Measurements from ENCODE around the gene TMCO4. TPM values are rescaled to one million over a fixed set of nuclear protein-coding genes. Genes with fewer than 3 reads are reported as not detected.

TMCO4 gene
- total RNA-seq, 2 experiments from 2014 or later, result 1.2 to 8.1 TPM

DNA sequence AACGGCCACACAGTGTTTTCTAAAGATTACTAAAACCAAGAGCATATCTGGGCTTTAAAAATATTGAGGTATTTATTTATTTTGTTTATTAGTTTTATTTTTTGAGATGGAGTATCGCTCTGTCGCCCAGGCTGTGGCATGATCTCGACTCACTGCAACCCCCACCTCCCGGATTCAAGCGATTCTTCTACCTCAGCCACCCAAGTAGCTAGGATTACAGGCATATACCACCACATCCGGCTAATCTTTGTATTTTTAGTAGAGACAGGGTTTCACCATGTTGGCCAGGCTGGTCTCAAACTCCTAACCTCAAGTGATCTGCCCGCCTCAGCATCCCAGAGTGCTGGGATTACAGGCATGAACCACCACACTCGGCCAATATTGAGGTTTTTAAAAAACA, 23.9 kb downstream of the TMCO4 start:
- intact Hi-C loops (cut with micrococcal nuclease; ENCODE audit: unreplicated experiment), result no loop called here

GRCh38 chr1:19775317-19775716, 24.4 kb downstream of the TMCO4 start:
- Histone ChIP-seq H3K4me1 (ENCODE audit: insufficient read depth, low read length, poor library complexity, severe bottlenecking) (no peaks in the 10 kb centered on the region), H4K20me1 (ENCODE audit: insufficient read depth, low read length) (no peaks in the 10 kb centered on the region), H3K4me2 (ENCODE audit: low read length) (no peak overlapping the region), H3K9me3 (ENCODE audit: low read length) (no peaks in the 10 kb centered on the region), H3K9me2 (ENCODE audit: insufficient read depth, low read length) (no peaks in the 10 kb centered on the region), H3K36me3 (ENCODE audit: insufficient read depth, low read length) (no peaks in the 10 kb centered on the region), H3K27ac (ENCODE audit: low read depth, low read length, poor library complexity, severe bottlenecking) (no peak overlapping the region), H3K79me2 (ENCODE audit: insufficient read depth, low read depth, low read length) (no peaks in the 10 kb centered on the region), H3K4me3 (ENCODE audit: low read depth, low read length, poor library complexity, severe bottlenecking) (no peak overlapping the region), H2AFZ (ENCODE audit: low read length) (no peak overlapping the region)
- BruUV-seq (replicated peaks), result no TSS peak
- CTCF ChIA-PET (ENCODE audit: unreplicated experiment), result no interaction called here
- DNase-seq (ENCODE audit: low spot score), result no peak
- no peak for TF ChIP-seq EZH2phosphoT487 (IDR thresholded peaks at IDR 0.05; ENCODE audit: borderline replicate concordance, low read depth, low read length)
- TF ChIP-seq, protein P1, sequence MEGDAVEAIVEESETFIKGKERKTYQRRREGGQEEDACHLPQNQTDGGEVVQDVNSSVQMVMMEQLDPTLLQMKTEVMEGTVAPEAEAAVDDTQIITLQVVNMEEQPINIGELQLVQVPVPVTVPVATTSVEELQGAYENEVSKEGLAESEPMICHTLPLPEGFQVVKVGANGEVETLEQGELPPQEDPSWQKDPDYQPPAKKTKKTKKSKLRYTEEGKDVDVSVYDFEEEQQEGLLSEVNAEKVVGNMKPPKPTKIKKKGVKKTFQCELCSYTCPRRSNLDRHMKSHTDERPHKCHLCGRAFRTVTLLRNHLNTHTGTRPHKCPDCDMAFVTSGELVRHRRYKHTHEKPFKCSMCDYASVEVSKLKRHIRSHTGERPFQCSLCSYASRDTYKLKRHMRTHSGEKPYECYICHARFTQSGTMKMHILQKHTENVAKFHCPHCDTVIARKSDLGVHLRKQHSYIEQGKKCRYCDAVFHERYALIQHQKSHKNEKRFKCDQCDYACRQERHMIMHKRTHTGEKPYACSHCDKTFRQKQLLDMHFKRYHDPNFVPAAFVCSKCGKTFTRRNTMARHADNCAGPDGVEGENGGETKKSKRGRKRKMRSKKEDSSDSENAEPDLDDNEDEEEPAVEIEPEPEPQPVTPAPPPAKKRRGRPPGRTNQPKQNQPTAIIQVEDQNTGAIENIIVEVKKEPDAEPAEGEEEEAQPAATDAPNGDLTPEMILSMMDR (conservative IDR thresholded peaks at IDR 0.05; ENCODE audit: low read length), result no peak
- intact Hi-C loops (cut with micrococcal nuclease; ENCODE audit: unreplicated experiment), result no loop called here
- POLR2A ChIA-PET, result no interaction called here

More for the DNA sequence above, 23.9 kb downstream of the TMCO4 start:
- no peak overlapping the region for H3K27ac ChIP-seq (ENCODE audit: low read depth, low read length, poor library complexity, severe bottlenecking)
- no peaks in the 10 kb centered on the region for H3K36me3 ChIP-seq (ENCODE audit: insufficient read depth, low read length)
- H3K9me3 ChIP-seq (ENCODE audit: low read length), result no peaks in the 10 kb centered on the region
- TF ChIP-seq, protein P1 (conservative IDR thresholded peaks at IDR 0.05; ENCODE audit: low read length), result no peak
- no peak for TF ChIP-seq EZH2phosphoT487 (IDR thresholded peaks at IDR 0.05; ENCODE audit: borderline replicate concordance, low read depth, low read length)
- no peaks in the 10 kb centered on the region for H3K9me2 ChIP-seq (ENCODE audit: insufficient read depth, low read length)
- no TSS peak for BruUV-seq (replicated peaks)
- no peak overlapping the region for H2AFZ ChIP-seq (ENCODE audit: low read length)
- ChIA-PET CTCF (ENCODE audit: unreplicated experiment) (no interaction called here), POLR2A (no interaction called here)
- H3K79me2 ChIP-seq (ENCODE audit: insufficient read depth, low read depth, low read length), result no peaks in the 10 kb centered on the region
- H3K4me3 ChIP-seq (ENCODE audit: low read depth, low read length, poor library complexity, severe bottlenecking), result no peak overlapping the region
- H3K4me1 ChIP-seq (ENCODE audit: insufficient read depth, low read length, poor library complexity, severe bottlenecking), result no peaks in the 10 kb centered on the region
- DNase-seq (ENCODE audit: low spot score), result no peak
- no peaks in the 10 kb centered on the region for H4K20me1 ChIP-seq (ENCODE audit: insufficient read depth, low read length)
- H3K4me2 ChIP-seq (ENCODE audit: low read length), result no peak overlapping the region

DNA sequence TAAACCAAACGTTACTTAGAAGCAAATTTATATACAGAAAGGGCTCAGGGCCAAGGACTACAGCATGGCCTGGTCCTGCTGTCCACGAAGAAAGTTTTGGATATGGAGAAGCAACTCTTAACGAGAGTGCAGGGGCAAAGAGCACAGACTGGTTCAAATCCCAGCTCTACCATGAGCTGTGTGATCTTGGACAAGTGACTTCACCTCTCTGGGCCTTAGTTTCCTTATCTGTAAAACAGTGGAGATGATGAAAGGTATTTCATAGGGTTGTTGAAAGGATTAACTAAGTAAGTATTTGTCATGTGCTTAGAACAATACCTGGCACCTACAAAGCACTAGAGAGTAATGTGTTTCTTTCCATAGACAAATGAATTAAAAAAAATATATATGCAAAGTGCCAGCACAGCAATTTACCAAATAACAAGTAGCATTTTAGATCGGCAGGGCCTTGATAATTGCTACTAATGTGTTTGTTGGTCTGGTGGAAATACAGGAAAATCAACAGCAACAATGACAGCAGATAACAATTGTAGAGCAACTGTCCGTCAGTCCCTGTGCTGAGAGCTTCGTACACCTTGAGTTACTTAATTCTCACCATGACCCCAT, 25.4 kb downstream of the TMCO4 start:
- CTCF ChIA-PET (ENCODE audit: unreplicated experiment), result no interaction called here
- DNase-seq (ENCODE audit: low spot score), result no peak
- Histone ChIP-seq H3K4me1 (ENCODE audit: insufficient read depth, low read length, poor library complexity, severe bottlenecking) (no peaks in the 10 kb centered on the region), H3K36me3 (ENCODE audit: insufficient read depth, low read length) (no peaks in the 10 kb centered on the region), H3K4me2 (ENCODE audit: low read length) (no peak overlapping the region), H3K4me3 (ENCODE audit: low read depth, low read length, poor library complexity, severe bottlenecking) (no peak overlapping the region), H3K9me2 (ENCODE audit: insufficient read depth, low read length) (no peaks in the 10 kb centered on the region), H2AFZ (ENCODE audit: low read length) (no peak overlapping the region), H3K27ac (ENCODE audit: low read depth, low read length, poor library complexity, severe bottlenecking) (no peak overlapping the region), H3K79me2 (ENCODE audit: insufficient read depth, low read depth, low read length) (no peaks in the 10 kb centered on the region), H3K9me3 (ENCODE audit: low read length) (no peaks in the 10 kb centered on the region), H4K20me1 (ENCODE audit: insufficient read depth, low read length) (no peaks in the 10 kb centered on the region)
- POLR2A ChIA-PET, result interaction anchor here (0.5 kb wide), 1 partner anchor 22 kb away, joined by 3 read pairs; no protein-coding TSS in a partner anchor
- TF ChIP-seq EZH2phosphoT487 (IDR thresholded peaks at IDR 0.05; ENCODE audit: borderline replicate concordance, low read depth, low read length), result no peak
- TF ChIP-seq, protein P1 (conservative IDR thresholded peaks at IDR 0.05; ENCODE audit: low read length), result no peak
- no TSS peak for BruUV-seq (replicated peaks)
- intact Hi-C loops (cut with micrococcal nuclease; ENCODE audit: unreplicated experiment), result no loop called here
